ENCODE results near the gene CCDC69. TPM values are rescaled to one million over a fixed set of nuclear protein-coding genes. Genes with fewer than 3 reads are reported as not detected.

The CCDC69 gene
- total RNA-seq, 6 experiments from 2014 or later = 0.43 to 1.1 (median 0.71) TPM

- H3K4me1 Mint-ChIP-seq (ENCODE audit: low read depth) = no peaks in the 10 kb centered on the region; the same call in 1 of the 2 replicates
- H3K36me3 Mint-ChIP-seq (ENCODE audit: low read depth) = peaks cover 69% of the 10 kb centered on the region
- no peaks in the 10 kb centered on the region for H3K9me3 Mint-ChIP-seq
- no peak overlapping the region for H3K4me3 Mint-ChIP-seq
- H3K27ac Mint-ChIP-seq = no peak overlapping the region
- DNase-seq = no peak
- peaks cover 4% of the 10 kb centered on the region; the same call in 1 of the 2 replicates for H3K27me3 Mint-ChIP-seq (ENCODE audit: insufficient read depth)
- no peak for TF ChIP-seq CTCF (IDR thresholded peaks at IDR 0.05)
Observed at GRCh38 chr5:151132963-151133362, 90.9 kb downstream of the CCDC69 start.

Other genes with a start within 250 kb of the CCDC69 start
- 1 to 10 TPM in 1 of 6 experiments, under 1 TPM in 5; 0.66 to 1.2 (median 0.77) TPM for gene GPX3, start 203.5 kb downstream of the CCDC69 start, total RNA-seq (2021; fragmentation: NEBNext Ultra II Directional; extraction: Animal tissue kit (Norgen Biotek cat#: 25700))
- gene TNIP1, start 143.1 kb downstream of the CCDC69 start, total RNA-seq (2021; fragmentation: NEBNext Ultra II Directional; extraction: Animal tissue kit (Norgen Biotek cat#: 25700)) = 100 to 1,000 TPM in 1 of 6 experiments, 10 to 100 TPM in 5; 81.5 to 105 (median 89.5) TPM
- 100 to 1,000 TPM; 507 to 578 (median 546) TPM for gene ANXA6, start 66.3 kb downstream of the CCDC69 start, total RNA-seq (2021; fragmentation: NEBNext Ultra II Directional; extraction: Animal tissue kit (Norgen Biotek cat#: 25700))
- gene GM2A, start 29.1 kb upstream of the CCDC69 start, total RNA-seq (2021; fragmentation: NEBNext Ultra II Directional; extraction: Animal tissue kit (Norgen Biotek cat#: 25700)) = 10 to 100 TPM; 26.0 to 34.8 (median 28.5) TPM
- not detected for gene SLC36A3, start 79.7 kb upstream of the CCDC69 start, total RNA-seq (2021; fragmentation: NEBNext Ultra II Directional; extraction: Animal tissue kit (Norgen Biotek cat#: 25700))
- not detected for gene SLC36A2, start 123.5 kb upstream of the CCDC69 start, total RNA-seq (2021; fragmentation: NEBNext Ultra II Directional; extraction: Animal tissue kit (Norgen Biotek cat#: 25700))
- 10 to 100 TPM in 3 of 6 experiments, 1 to 10 TPM in 3; 9.2 to 13.1 (median 10.3) TPM for gene SLC36A1, start 223.5 kb upstream of the CCDC69 start, total RNA-seq (2021; fragmentation: NEBNext Ultra II Directional; extraction: Animal tissue kit (Norgen Biotek cat#: 25700))

Data from HFFc6 (cell line).